GM21576 (cell line): Measurements from ENCODE around the gene MT1HL1.
"Not testable (repeated sequence)": the region's sequence is repeated elsewhere in the genome, so short reads cannot be mapped to it uniquely, and the experiment has no call there.

Experiments used
- ATAC-seq: cut with Tn5 transposase; IDR thresholded peaks from one replicate; pipeline ENCODE4 v1.9.1; 2021; ENCODE audit warnings: mild to moderate bottlenecking, moderate library complexity; ENCODE audit not compliant: unreplicated experiment

MT1HL1 gene

GRCh38 chr1:237018896-237019295 is 14.7 kb upstream of the MT1HL1 start:
- no peak for ATAC-seq

- no peak for ATAC-seq
These were observed 12.4 kb upstream of the MT1HL1 start for GRCh38 chr1:237016626-237017025.

- no peak for ATAC-seq
These were observed 9.4 kb upstream of the MT1HL1 start for GRCh38 chr1:237013608-237014007.

GRCh38 chr1:237012788-237013383 is 8.6 kb upstream of the MT1HL1 start:
- no peak for ATAC-seq

GRCh38 chr1:237012361-237012760 is 8.1 kb upstream of the MT1HL1 start:
- no peak for ATAC-seq

- no peak for ATAC-seq
These were observed 7.2 kb upstream of the MT1HL1 start for GRCh38 chr1:237011432-237011831.

GRCh38 chr1:237009611-237010010 is 5.4 kb upstream of the MT1HL1 start:
- ATAC-seq = no peak

- ATAC-seq = no peak
These were observed 3.1 kb upstream of the MT1HL1 start for GRCh38 chr1:237007147-237007881.

- no peak for ATAC-seq
These were observed 1.4 kb upstream of the MT1HL1 start for GRCh38 chr1:237005674-237006073.

- ATAC-seq = no peak
These were observed 725 bp downstream of the MT1HL1 start for GRCh38 chr1:237003516-237003915.

- ATAC-seq = no peak
These were observed 4.0 kb downstream of the MT1HL1 start for GRCh38 chr1:237000191-237000590.

GRCh38 chr1:236998546-236998945 is 5.7 kb downstream of the MT1HL1 start:
- no peak for ATAC-seq

- ATAC-seq = no peak
These were observed 6.4 kb downstream of the MT1HL1 start for GRCh38 chr1:236997882-236998281.

- ATAC-seq = no peak
These were observed 6.9 kb downstream of the MT1HL1 start for GRCh38 chr1:236997361-236997760.

GRCh38 chr1:236994450-236994849 is 9.8 kb downstream of the MT1HL1 start:
- no peak for ATAC-seq

GRCh38 chr1:236992449-236992848 is 11.8 kb downstream of the MT1HL1 start:
- ATAC-seq = no peak

- no peak for ATAC-seq
These were observed 14.2 kb downstream of the MT1HL1 start for GRCh38 chr1:236990052-236990445.

- no peak for ATAC-seq
These were observed 14.8 kb downstream of the MT1HL1 start for GRCh38 chr1:236989290-236990051.

- no peak for ATAC-seq
These were observed 20.4 kb downstream of the MT1HL1 start for GRCh38 chr1:236983818-236984217.

- ATAC-seq = no peak
These were observed 21.9 kb downstream of the MT1HL1 start for GRCh38 chr1:236982380-236982779.

GRCh38 chr1:236981431-236981830 is 22.8 kb downstream of the MT1HL1 start:
- ATAC-seq = not testable (repeated sequence)

GRCh38 chr1:236980673-236981072 is 23.6 kb downstream of the MT1HL1 start:
- no peak for ATAC-seq
